GM12874 (cell line): Measurements from ENCODE around the gene SUFU.

ENCODE experiments used
- CTCF ChIP-seq: IDR thresholded peaks from 2 replicates; pipeline ENCODE4 v1.5.1; 2011; ENCODE audit warnings: low read depth, mild to moderate bottlenecking, control low read depth, low read length, moderate library complexity; ENCODE audit not compliant: insufficient read depth

Gene SUFU

DNA sequence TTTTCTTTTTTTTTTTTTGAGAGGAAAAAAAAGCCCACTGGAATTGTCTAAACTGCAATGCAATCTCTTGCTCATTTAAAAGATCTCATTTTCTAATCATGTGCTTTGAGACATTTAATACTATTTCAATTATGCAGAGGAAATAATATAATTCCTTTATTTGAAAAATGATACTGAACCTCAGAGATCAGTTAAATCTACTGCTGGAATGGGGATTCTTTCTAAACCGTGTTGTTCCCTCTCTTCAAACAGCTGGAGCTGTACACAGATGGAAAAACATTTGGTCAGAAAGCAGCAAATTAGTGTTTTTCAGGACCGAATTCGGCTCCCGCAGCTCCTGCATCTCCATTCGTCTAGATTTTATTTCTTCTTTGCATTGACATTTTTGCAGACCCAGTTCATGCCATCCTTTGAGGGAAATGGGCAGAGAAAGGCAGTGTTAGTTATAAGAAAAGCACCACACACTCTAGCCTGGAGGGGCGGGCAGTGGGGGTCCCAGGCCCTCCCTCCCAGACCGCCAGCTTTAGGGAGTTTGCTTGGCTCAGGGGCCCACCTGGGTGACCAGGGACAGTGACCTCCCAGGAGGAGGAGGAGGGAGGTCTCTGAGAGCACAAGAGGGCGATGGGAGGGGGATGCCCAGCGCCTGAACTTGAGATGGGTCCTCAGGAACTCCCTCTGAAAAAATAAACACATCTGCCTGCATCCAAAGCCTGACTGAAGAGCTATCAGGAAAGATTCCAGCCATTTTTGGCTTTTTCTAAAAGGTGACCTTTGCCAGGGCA, 173.0 kb downstream of the SUFU start:
- no peak for TF ChIP-seq CTCF

DNA sequence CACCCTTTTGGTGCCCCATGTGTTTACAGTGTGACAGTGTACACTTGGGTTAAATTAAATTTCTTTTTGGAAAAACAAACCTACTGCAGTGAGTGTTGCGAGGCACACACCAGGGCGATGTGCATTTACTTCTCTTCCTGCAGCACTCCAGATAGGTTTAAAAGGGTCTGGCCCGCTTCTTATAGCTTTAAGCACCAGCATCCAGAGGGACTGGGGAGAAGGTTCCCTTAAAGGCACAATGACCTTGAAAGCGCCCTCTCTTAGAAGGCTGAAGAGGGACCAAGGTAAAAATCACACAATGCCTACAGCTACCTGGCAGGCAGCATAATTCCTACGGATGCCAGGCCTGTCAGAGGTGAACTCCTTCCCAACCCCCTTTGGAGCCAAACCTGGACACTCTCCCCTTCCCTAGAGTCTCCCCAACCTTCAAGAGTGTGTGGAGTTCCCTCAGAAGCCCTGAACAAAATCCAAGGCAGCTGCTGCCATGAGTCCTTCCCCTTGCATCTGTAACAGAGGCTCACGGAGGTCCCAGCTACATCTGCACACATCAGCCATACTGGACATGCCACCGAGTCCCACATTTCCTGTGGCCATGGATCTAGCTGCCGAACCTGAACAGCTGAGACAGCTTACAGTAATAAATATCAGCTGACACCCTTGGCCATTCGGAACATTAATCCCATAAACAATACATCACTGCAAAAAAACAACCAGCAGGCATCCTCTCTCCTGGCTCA, 173.7 kb downstream of the SUFU start:
- TF ChIP-seq CTCF: no peak

DNA sequence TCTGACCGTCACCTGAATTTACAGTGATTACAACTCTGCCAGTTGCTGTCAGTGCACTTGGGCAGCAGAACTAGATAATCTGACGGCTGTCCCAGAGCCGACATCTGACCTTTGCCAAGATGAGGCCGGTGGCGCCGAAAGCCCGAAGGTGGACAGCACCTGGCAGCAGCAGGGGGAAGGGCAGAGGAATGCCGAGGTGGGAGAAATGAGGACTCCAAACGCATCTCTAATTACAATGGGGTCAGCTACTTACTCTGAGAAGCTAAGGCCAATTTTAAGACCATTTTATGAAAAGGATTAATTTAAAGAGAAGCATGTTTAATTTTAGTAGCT, 174.3 kb downstream of the SUFU start:
- TF ChIP-seq CTCF: no peak

DNA sequence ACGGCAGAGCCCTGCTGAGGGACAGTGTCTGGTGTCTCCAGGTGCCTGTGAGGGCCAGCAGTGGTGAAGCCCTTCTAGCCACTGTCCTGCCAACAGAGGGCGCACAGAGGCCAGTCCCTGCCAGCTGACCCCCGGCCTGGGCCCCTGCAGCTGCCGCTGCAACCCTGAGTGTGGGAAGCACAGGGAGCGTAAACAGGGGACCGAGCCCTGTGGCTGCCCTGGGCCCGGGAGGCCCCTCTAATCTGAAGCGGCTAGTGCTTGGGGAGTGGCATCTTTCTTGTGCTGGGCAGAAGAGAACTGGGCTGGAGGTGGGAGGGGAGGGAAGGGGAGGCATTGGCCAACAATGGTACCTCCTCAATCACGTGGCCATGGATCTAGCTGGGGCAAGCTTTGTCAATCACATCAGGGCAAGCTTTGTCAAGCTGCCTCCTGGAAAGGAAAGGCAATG, 175.1 kb downstream of the SUFU start:
- TF ChIP-seq CTCF: peak; percentile 81

GRCh38 chr10:102679596-102679995, 175.8 kb downstream of the SUFU start:
- TF ChIP-seq CTCF: no peak

- no peak for TF ChIP-seq CTCF
Measured at GRCh38 chr10:102681696-102682095, 177.9 kb downstream of the SUFU start.

DNA sequence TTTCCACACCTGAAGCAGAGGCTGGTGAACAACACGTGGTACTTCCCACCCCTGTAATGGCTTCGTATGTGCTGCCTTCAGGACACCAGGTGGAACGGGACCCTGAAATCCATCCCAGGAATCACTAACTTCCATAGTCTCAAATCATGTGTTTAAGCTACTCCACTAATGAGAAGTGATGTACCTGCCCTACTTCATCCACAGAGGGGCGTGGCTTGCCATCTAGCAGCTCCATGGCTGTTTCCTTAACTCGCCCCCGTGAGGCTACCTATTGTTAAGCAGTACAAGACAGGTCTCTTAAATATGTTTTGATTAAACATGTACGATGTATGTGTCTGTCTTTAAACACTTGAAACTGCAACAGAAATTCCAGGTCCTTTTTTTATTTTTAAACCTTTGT, 178.6 kb downstream of the SUFU start:
- TF ChIP-seq CTCF: no peak
